ENCODE measurements around the gene KIF6. TPM values are rescaled to one million over a fixed set of nuclear protein-coding genes. Genes with fewer than 3 reads are reported as not detected.

Gene KIF6
- total RNA-seq, 1 experiment from 2014 or later, result not detected

GRCh38 chr6:39344821-39345280, 380.4 kb downstream of the KIF6 start:
- no peak overlapping the region for H3K9ac ChIP-seq (ENCODE audit: low read length)
- ATAC-seq, result 0 out of 2 replicates have a peak, but pooled peaks have one; percentile 46
- H3K27ac ChIP-seq (ENCODE audit: low read depth, low read length), result no peak overlapping the region
- no TSS peak for BruUV-seq (replicated peaks)
- no peak overlapping the region for H3K4me2 ChIP-seq (ENCODE audit: low read length)
- no peaks in the 10 kb centered on the region for H3K9me3 ChIP-seq (ENCODE audit: control insufficient read depth in 1 of 2, insufficient read depth in 1 of 2, low read depth in 1 of 2, low read length in 2 of 2)
- H3K79me2 ChIP-seq (ENCODE audit: insufficient read depth, low read length), result no peaks in the 10 kb centered on the region
- no peaks in the 10 kb centered on the region for H3K4me1 ChIP-seq (ENCODE audit: control insufficient read depth in 1 of 2, insufficient read depth in 2 of 2, low read length in 2 of 2)
- H3K9me2 ChIP-seq (ENCODE audit: insufficient read depth), result no peaks in the 10 kb centered on the region
- ChIA-PET RAD21 (ENCODE audit: low non-redundant PET in 1 of 2, low total read pairs in 2 of 2, uncharacterized antibody in 2 of 2, unreplicated experiment in 2 of 2) (no interaction called here), CTCF (no interaction called here), POLR2A (no interaction called here)
- intact Hi-C loops (cut with micrococcal nuclease), result loop anchor here (5.0 to 10.0 kb wide), 3 partner anchors 962 to 1722 kb away; no protein-coding TSS in a partner anchor
- H3K27me3 ChIP-seq (ENCODE audit: insufficient read depth, low read length), result peaks cover 16% of the 10 kb centered on the region; the same call in 1 of the 2 replicates
- H3K4me3 ChIP-seq (replicated peaks in 1 of 2; ENCODE audit: low read depth in 1 of 2, low read length in 2 of 2), result no peak overlapping the region
- H4K20me1 ChIP-seq (ENCODE audit: insufficient read depth), result no peaks in the 10 kb centered on the region
- H3K36me3 ChIP-seq (ENCODE audit: control insufficient read depth in 1 of 2, insufficient read depth in 2 of 2, low read length in 2 of 2), result no peaks in the 10 kb centered on the region
- no peak for TF ChIP-seq EZH2 (IDR thresholded peaks at IDR 0.05)
- no peak for TF ChIP-seq CBX3 (IDR thresholded peaks at IDR 0.05; ENCODE audit: low read depth)
- no peak for TF ChIP-seq SIN3A (IDR thresholded peaks at IDR 0.05; ENCODE audit: low read depth)
- TF ChIP-seq MAX (IDR thresholded peaks at IDR 0.05), result no peak
- TF ChIP-seq REST (IDR thresholded peaks at IDR 0.05; ENCODE audit: low read depth), result no peak
- TF ChIP-seq FOSL1 (IDR thresholded peaks at IDR 0.05; ENCODE audit: low read depth), result no peak
- TF ChIP-seq SRF (IDR thresholded peaks at IDR 0.05; ENCODE audit: low read depth), result no peak
- TF ChIP-seq POLR2AphosphoS5 (IDR thresholded peaks at IDR 0.05; ENCODE audit: low read depth, low read length), result no peak
- no peak for TF ChIP-seq EZH2phosphoT487 (IDR thresholded peaks at IDR 0.05; ENCODE audit: borderline replicate concordance)
- no peak overlapping the region for H2AFZ ChIP-seq (ENCODE audit: low read depth, low read length, poor library complexity, severe bottlenecking)
- peak; percentile 3 for DNase-seq (ENCODE audit: low read depth, low spot score)
